Myocyte (in vitro differentiated cells): Measurements from ENCODE around the gene ST6GAL1. TPM values are rescaled to one million over a fixed set of nuclear protein-coding genes. Genes with fewer than 3 reads are reported as not detected.
"Not testable (repeated sequence)": the region's sequence is repeated elsewhere in the genome, so short reads cannot be mapped to it uniquely, and the experiment has no call there.

ENCODE experiments used
- DNase-seq: peaks from one replicate; pipeline ENCODE4 v3.0.0-alpha.2; 2012; ENCODE audit warnings: low read depth
- total RNA-seq: library from RNA; depleted of rRNA; stranded (reverse); fragments of >200 nt; gene quantifications from 2 replicates; pipeline ENCODE4 v1.2.3, GENCODE V29; 2014

ST6GAL1 gene
- total RNA-seq, 1 donor from 2014 or later: 11.1 TPM

- DNase-seq: peak; percentile 65
Measured at GRCh38 chr3:186966406-186966805, 36.1 kb downstream of the ST6GAL1 start.

GRCh38 chr3:186967236-186967635, 36.9 kb downstream of the ST6GAL1 start:
- not testable (repeated sequence) for DNase-seq

GRCh38 chr3:186967686-186968085, 37.4 kb downstream of the ST6GAL1 start:
- no peak for DNase-seq

GRCh38 chr3:186969607-186970006, 39.3 kb downstream of the ST6GAL1 start:
- DNase-seq: no peak

- DNase-seq: not testable (repeated sequence)
Measured at GRCh38 chr3:186971106-186971505, 40.8 kb downstream of the ST6GAL1 start.

GRCh38 chr3:186971578-186971977, 41.3 kb downstream of the ST6GAL1 start:
- no peak for DNase-seq

GRCh38 chr3:186973702-186974101, 43.4 kb downstream of the ST6GAL1 start:
- no peak for DNase-seq

- no peak for DNase-seq
Measured at GRCh38 chr3:186974824-186975313, 44.5 kb downstream of the ST6GAL1 start.

GRCh38 chr3:186975726-186976125, 45.4 kb downstream of the ST6GAL1 start:
- DNase-seq: no peak

GRCh38 chr3:186976837-186977750, 46.8 kb downstream of the ST6GAL1 start:
- DNase-seq: peak; percentile 92

- no peak for DNase-seq
Measured at GRCh38 chr3:186978712-186979111, 48.4 kb downstream of the ST6GAL1 start.

- no peak for DNase-seq
Measured at GRCh38 chr3:186979852-186980251, 49.5 kb downstream of the ST6GAL1 start.

GRCh38 chr3:186980989-186981388, 50.7 kb downstream of the ST6GAL1 start:
- DNase-seq: no peak

- no peak for DNase-seq
Measured at GRCh38 chr3:186983659-186984058, 53.3 kb downstream of the ST6GAL1 start.

- no peak for DNase-seq
Measured at GRCh38 chr3:186984064-186984463, 53.7 kb downstream of the ST6GAL1 start.

- DNase-seq: no peak
Measured at GRCh38 chr3:186985661-186986364, 55.5 kb downstream of the ST6GAL1 start.

GRCh38 chr3:186986406-186986805, 56.1 kb downstream of the ST6GAL1 start:
- no peak for DNase-seq

GRCh38 chr3:186986816-186987215, 56.5 kb downstream of the ST6GAL1 start:
- DNase-seq: no peak

GRCh38 chr3:186988806-186989205, 58.5 kb downstream of the ST6GAL1 start:
- no peak for DNase-seq

GRCh38 chr3:186989429-186989828, 59.1 kb downstream of the ST6GAL1 start:
- DNase-seq: no peak

- no peak for DNase-seq
Measured at GRCh38 chr3:186990277-186990676, 60.0 kb downstream of the ST6GAL1 start.

GRCh38 chr3:186990878-186991308, 60.6 kb downstream of the ST6GAL1 start:
- DNase-seq: no peak
